ENCODE measurements around the gene TAF10.

Gene TAF10

GRCh38 chr11:6607190-6607795 is 4.7 kb downstream of the TAF10 start:
- no peak for DNase-seq (ENCODE audit: low read depth)

DNA sequence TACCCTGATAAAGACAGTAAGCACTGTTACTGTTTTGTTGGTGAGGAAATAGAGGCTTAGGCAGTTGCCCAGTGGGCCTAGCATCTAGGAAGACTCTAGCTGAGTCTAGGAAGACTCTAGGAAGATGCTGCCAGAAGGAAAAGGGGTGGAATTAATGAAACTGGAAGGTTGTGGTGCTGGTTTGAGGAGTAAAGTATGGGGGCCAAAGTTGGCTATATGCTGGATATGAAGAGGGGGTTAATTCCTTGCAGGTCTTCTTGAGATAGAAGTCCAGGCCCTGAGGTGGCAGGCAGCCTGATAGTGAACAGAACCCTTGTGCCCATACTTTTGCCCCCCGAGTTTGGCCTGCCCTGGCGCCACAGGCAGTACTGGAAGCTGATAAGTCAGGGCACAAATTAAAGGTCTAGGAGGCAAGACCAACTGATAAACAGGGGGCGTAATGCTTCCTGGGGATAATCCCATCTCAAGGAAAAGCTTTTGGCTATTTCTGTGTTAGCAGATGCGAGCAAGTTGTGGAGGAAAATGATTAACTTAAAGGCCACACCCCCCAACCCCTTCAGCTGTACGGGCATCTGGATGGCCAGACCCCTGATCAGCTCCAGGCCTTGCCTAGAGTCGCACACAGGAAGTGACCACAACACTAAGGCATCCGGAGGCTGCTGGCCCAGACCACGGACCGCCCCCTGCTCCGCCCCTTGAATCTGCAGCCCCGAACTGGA is 5.4 kb downstream of the TAF10 start:
- DNase-seq (ENCODE audit: low read depth), result peak; percentile 37

DNA sequence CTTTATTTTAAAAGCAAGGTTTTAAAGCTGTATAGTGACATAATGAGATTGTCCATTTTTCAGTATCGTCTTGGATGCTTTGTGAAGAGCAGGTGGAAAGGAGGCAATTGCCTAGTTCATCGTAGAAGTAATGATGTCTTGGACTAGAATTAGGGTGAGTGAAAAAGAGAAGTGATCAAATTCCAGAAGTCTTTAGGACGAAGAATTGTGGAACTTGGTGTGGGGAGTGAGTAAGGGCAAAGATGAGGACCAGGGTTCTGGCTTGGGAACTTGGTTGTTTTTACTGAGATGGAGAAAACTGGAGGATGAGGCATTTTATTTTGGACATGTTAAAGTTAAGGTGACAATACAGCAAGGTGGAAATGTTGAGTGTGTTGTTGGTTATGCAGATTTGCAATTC is 7.2 kb downstream of the TAF10 start:
- DNase-seq (ENCODE audit: low read depth), result no peak

- peak; percentile 29 for DNase-seq (ENCODE audit: low read depth)
Observed at GRCh38 chr11:6604081-6604626, 7.9 kb downstream of the TAF10 start.

- DNase-seq (ENCODE audit: low read depth), result peak; percentile 76
Observed at GRCh38 chr11:6603287-6604080, 8.5 kb downstream of the TAF10 start, which contains the start of the genes ILK and RRP8. Gene ILK, plus strand, starts transcription at chr11:6603774. Its CDS starts 498 bp downstream, at chr11:6604272. Gene RRP8, minus strand, starts transcription at chr11:6603616. Its CDS starts 114 bp downstream, at chr11:6603502.

- DNase-seq (ENCODE audit: low read depth), result no peak
Observed at GRCh38 chr11:6602096-6602940, 9.7 kb downstream of the TAF10 start.

DNA sequence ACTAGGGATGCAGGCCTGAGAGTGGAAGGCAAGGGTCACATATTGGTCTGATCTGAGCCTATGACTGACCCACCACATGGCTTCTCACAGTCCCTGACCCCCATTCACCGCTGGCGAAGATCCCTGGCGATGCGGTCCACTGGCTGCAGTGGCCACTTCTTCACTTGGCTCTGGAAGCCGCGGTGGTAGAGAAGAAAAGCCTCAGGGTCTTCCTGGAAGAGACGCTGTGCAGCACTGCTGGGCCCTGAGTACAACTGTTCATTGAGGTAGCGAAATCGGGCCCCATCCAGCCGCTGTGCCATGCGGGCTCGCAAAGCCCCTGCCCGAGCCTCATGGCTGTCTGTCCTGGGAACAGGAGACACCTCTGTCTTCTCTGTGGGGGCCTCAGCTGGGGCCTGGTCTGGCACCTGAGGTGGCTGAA is 11.0 kb downstream of the TAF10 start:
- no peak for DNase-seq (ENCODE audit: low read depth)

GRCh38 chr11:6599881-6600390 is 12.1 kb downstream of the TAF10 start:
- DNase-seq (ENCODE audit: low read depth), result no peak

DNA sequence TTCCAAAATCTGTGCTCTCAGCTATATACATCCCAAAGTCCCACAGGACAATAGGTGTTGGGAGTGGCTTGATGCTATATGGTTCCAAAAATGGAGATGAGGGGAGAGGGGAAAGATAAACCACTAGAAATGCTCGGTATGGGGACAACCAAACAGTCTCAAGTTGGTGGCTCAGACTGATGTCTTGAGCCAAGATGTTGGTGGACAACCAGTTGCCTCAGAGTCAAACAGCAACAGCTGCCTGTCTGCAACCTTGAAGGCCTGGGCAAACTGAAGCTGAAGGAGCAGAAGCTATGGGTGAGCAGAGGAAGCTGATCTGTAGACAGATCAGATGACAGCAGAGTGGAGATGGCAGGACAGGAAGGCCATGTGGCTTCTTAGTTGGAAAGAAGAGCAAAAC is 12.6 kb downstream of the TAF10 start:
- no peak for DNase-seq (ENCODE audit: low read depth)

DNA sequence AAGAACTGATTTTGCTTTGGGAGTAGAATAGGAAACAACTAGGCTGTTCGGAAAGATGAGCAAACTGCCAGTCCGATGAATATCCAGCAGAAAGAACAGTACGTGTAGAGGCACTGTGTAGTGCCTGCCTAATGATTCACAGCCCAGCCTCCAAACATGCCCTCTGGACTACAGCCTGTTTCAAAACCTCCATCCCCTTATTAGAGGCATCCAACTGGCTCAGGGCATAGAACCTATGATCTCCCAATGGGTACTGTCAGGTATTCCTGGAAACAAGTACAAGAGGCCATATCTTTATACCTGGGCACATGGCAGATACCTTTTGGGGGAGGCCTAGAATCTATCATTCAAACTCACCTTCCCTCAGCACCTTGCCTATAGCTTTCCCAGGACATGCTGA is 13.5 kb downstream of the TAF10 start:
- DNase-seq (ENCODE audit: low read depth), result no peak

DNA sequence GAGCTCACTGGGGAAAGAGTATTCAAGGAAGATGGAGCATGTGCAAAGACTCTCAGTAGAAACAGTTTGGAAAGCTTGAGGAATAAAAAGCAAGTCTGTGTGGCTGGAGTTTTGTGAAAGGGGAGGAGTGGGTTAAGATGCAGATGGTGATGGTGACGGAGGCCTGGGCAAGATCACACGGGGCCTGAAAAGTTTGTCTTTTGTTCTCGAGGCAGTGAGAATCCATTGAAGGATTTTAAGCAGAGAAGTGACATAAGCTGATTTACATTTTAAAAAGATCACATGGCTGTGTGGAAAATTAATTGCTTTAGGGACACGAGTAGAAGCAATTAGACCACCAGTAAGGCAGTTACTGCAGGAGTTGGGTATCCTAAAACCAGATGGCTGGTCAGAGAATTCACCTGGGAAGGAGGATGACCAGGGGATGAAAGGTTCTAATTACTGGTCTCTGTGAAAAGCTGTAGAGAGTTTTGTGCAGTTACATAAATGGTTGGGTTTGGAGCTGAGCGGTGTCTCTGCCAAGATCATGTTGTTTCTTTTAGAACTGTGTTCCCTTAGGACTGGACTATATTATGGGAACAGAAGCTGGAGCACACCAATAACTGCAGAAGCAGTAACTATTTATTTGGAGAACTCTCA is 15.7 kb downstream of the TAF10 start:
- no peak for DNase-seq (ENCODE audit: low read depth)

DNA sequence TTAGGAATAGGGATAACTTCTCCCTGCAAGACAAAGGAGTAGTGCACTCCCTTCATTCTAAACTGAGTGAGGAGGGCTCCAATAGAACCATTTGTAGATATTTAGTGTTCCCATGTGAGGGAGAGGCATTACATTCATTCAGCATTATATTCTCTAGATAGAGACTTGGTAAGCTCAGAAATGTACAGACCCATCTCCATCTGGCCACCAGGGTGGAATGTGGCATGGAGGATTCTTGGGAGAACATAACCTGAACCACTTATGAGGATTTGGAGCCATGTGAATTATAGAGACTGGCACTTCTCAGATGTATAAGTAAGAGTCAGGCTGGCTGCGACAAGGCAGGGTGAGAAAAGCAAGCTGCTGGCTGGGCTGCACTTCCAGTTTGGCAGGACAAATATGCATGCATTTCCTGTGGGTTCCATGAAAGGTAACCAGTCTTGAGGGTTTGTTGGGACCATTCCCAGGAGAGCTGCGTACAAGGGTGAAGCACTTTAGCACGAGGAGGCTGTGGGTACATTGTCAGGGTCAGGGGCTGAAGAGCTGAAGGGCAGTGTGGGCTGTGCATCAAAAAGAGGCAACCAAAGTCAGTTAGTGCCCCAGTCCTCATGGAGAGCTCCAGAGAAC is 17.8 kb downstream of the TAF10 start:
- no peak for DNase-seq (ENCODE audit: low read depth)

DNA sequence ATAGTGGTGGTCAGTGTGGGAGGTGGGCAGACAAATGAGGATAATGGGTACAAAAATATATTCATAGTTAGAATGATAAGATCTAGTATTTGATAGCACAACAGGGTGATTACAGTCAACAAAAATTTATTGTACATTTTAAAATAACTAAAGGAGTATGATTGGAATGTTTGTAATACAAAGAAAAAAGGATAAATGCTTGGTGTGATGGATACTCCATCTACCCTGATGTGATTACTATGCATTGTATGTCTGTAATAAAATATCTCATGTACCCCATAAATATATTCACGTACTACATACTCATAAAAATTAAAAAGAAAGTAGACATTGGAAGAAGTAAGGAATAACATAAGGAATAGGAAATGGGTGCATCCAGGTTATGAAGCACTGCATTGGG is 24.0 kb downstream of the TAF10 start:
- DNase-seq (ENCODE audit: low read depth), result no peak

DNA sequence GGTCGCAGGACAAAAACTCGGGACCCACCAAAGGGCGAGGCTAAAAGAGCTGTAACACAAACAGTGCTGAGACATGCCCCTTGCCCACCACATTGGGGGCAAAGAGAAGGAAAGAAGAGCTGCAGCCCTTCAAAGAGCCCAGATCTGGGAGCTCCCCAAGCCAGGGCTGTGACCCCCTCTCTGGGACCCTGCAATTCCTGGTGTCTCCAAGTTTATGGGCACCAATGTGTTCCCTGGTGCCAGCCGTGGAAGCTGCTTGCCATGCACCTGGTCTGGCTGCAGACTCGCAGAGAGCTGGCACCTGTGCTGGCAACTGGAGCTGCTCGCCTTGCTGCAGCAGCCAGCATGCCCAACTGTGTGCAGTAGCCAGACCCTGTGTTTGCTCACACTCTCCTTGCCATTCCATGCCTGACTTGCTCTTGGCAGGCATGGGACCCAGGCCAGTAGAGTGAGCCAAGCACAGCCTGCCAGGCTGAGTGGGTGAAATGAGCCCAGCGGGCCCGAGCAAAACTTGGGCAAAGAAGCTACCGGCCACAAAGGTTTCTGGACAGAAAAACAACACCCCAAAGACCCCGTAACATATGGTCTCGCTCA is 24.6 kb downstream of the TAF10 start:
- DNase-seq (ENCODE audit: low read depth), result no peak

DNA sequence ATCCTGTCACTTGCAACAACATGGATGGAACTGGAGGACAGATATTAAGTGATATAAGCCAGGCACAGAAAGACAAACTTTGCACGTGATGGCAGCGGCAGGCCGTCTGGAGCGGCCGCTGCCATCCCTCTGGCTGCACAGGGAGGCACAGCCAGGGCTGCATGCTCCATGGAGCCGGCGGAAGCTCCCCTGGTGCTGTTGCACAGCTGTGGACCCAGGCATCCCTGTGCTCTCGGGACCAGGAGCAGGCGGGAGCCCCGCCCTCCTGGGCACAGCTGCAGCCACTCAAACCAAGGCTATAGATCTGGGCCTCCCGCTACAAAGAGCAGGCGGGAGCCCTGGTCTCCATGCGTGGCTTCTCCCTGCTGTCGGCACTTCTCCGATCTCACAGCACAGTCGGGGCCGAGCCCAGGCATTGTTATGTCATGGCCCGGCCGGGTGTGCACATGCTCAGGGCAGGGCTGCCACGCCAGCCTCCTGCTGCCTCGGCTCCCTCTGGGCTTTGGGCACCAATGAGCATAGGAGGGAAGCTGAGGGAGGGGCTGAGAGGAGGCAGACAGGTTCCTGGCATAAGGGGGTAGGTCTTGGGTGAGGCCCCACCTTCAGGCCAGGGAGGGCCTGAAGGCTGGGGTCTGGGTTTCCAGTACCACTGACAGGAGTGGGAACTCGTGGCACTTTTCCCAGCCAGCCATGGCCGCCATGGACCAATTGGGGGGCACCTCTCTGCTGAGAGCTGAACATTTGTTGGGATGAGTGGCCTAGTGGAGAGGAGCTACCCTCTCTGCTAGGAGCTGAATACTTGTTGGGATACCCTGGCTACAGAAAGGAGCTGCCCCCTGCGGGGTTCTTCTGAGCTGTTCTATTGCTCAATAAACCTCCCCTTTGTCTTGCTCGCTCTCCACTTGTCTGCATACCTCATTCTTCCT is 25.3 kb downstream of the TAF10 start:
- DNase-seq (ENCODE audit: low read depth), result no peak

- no peak for DNase-seq (ENCODE audit: low read depth)
Observed at GRCh38 chr11:6584528-6584927, 27.5 kb downstream of the TAF10 start.

GRCh38 chr11:6583584-6583983 is 28.4 kb downstream of the TAF10 start:
- DNase-seq (ENCODE audit: low read depth), result no peak

GRCh38 chr11:6579681-6580080 is 32.3 kb downstream of the TAF10 start:
- DNase-seq (ENCODE audit: low read depth), result no peak

DNA sequence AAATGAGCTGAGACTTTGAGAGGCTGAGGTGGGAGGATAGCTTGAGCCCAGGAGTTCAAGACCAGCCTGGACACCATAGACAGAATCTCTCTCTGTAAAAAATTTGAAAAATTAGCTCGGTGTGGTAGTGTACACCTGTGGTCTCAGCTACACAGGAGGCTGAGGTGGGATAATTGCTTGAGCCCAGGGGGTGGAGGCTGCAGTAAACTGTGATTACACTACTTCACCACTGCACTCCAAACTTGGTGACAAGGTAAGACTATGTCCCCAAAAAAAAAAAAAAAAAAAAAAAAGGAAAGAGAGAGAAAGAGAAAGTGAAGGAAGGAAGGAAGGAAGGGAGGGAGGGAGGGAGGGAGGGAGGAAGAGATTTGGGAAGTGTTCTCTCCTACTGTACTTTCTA is 33.9 kb downstream of the TAF10 start:
- no peak for DNase-seq (ENCODE audit: low read depth)

Data from T-helper 22 cell (primary cell).